GM23338 (cell line): ENCODE results near the gene TTC22.

Experiments
- POLR2AphosphoS5 ChIP-seq: IDR thresholded peaks from 2 replicates; pipeline ENCODE4 v1.6.1; 2016; ENCODE audit warnings: antibody characterized with exemption, low read depth
- TF ChIP-seq, protein P1 (sequence below), 2 experiments: fragments of 200-600 bp in 1 of 2; sonication (generic) in 1 of 2; conservative IDR thresholded peaks; 2 replicates each; pipeline versions ENCODE4 v1.5.1 to v1.6.1; 2016 to 2017; ENCODE audit warnings: antibody characterized with exemption in 2 of 2, low read depth in 2 of 2, mild to moderate bottlenecking in 2 of 2, moderate library complexity in 1 of 2

DNA sequence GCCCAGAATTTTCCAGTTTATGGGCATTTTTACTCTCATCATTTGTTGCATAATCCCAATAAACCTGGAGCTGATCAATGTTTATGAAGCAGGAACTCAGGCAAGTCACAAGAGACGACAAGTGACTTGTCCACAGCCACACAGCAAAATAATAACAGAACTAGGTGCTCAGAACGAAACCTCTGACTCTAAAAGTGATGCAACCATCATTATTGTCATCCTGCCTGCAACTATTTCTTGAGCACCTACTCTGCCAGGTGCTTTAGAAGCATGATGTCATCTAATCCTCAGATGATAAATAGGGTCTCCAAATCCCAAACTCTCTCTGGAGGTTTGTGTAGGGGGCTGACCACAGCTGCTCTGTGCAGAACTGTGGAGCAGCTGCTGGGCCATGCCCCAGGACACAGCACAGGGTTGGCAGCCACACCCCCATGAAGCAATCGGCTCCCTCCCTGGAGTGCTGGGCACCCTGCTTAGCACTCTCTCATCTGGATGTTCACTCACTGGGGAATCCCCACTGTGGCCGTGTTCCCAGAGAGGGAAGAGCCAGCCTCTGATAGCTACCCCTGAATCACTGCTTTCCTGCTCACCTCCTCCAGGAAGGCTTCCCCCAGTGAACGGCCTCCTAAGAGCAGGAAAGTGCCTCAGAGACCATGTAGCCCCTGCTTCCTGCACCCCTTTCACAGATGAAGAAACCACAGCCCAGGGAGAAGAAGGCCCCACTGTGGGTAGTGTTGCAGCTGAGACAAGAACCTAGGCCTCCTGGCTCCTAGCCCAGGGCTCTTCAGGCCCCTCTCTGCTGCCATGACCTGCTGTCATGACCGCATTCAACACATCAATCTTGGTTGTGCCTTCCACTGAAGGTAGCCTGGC is 2.1 kb downstream of the TTC22 start:
- TF ChIP-seq, protein P1, sequence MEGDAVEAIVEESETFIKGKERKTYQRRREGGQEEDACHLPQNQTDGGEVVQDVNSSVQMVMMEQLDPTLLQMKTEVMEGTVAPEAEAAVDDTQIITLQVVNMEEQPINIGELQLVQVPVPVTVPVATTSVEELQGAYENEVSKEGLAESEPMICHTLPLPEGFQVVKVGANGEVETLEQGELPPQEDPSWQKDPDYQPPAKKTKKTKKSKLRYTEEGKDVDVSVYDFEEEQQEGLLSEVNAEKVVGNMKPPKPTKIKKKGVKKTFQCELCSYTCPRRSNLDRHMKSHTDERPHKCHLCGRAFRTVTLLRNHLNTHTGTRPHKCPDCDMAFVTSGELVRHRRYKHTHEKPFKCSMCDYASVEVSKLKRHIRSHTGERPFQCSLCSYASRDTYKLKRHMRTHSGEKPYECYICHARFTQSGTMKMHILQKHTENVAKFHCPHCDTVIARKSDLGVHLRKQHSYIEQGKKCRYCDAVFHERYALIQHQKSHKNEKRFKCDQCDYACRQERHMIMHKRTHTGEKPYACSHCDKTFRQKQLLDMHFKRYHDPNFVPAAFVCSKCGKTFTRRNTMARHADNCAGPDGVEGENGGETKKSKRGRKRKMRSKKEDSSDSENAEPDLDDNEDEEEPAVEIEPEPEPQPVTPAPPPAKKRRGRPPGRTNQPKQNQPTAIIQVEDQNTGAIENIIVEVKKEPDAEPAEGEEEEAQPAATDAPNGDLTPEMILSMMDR (conservative IDR thresholded peaks at IDR 0.05; ENCODE audit: low read depth in 2 of 2), result no peak
- TF ChIP-seq POLR2AphosphoS5, result no peak
